IMR-90 (cell line): ENCODE results near the gene PNKD.

Experiments used
- BHLHE40 ChIP-seq: fragments of 150-350 bp; IDR thresholded peaks from 2 replicates; pipeline ENCODE4 v1.6.1; 2016; ENCODE audit warnings: mild to moderate bottlenecking, low read depth, low read length
- CEBPB ChIP-seq: IDR thresholded peaks from 2 replicates; pipeline ENCODE4 v1.6.1; 2012; ENCODE audit warnings: low read depth, low read length, improper control_type of control experiment
- CHD1 ChIP-seq: IDR thresholded peaks from 2 replicates; pipeline ENCODE4 v1.6.1; 2012; ENCODE audit warnings: low read depth, low read length, improper control_type of control experiment
- CTCF ChIP-seq: conservative IDR thresholded peaks from 2 replicates; pipeline ENCODE4 v1.5.1; 2012; ENCODE audit warnings: mild to moderate bottlenecking, low read depth, low read length, improper control_type of control experiment
- ELK1 ChIP-seq: fragments of 150-350 bp; IDR thresholded peaks from 2 replicates; pipeline ENCODE4 v1.6.1; 2016; ENCODE audit warnings: low read depth, mild to moderate bottlenecking, low read length, moderate library complexity, borderline replicate concordance
- MAZ ChIP-seq: IDR thresholded peaks from 2 replicates; pipeline ENCODE4 v1.6.1; 2012; ENCODE audit warnings: low read depth, mild to moderate bottlenecking, low read length, improper control_type of control experiment, moderate library complexity, borderline replicate concordance
- POLR2A ChIP-seq: IDR thresholded peaks from 2 replicates; pipeline ENCODE4 v1.6.1; 2012; ENCODE audit warnings: mild to moderate bottlenecking, low read depth, low read length
- RAD21 ChIP-seq: IDR thresholded peaks from 2 replicates; pipeline ENCODE4 v1.6.1; 2012; ENCODE audit warnings: low read length, improper control_type of control experiment
- RCOR1 ChIP-seq: IDR thresholded peaks from 2 replicates; pipeline ENCODE4 v1.6.1; 2012; ENCODE audit warnings: mild to moderate bottlenecking, low read length, improper control_type of control experiment; ENCODE audit not compliant: insufficient replicate concordance
- RFX5 ChIP-seq: IDR thresholded peaks from 2 replicates; pipeline ENCODE4 v1.8.0; 2012; ENCODE audit warnings: low read depth, mild to moderate bottlenecking, low read length, moderate library complexity
- SMC3 ChIP-seq: fragments of 150-350 bp; IDR thresholded peaks from 2 replicates; pipeline ENCODE4 v1.6.1; 2016; ENCODE audit warnings: low read depth, mild to moderate bottlenecking, antibody characterized with exemption, low read length, moderate library complexity
- TF ChIP-seq, protein P1 (sequence below): fragments of 150-350 bp; IDR thresholded peaks from 2 replicates; pipeline ENCODE4 v1.6.1; 2017; ENCODE audit warnings: mild to moderate bottlenecking, antibody characterized with exemption, low read length, low read depth

DNA sequence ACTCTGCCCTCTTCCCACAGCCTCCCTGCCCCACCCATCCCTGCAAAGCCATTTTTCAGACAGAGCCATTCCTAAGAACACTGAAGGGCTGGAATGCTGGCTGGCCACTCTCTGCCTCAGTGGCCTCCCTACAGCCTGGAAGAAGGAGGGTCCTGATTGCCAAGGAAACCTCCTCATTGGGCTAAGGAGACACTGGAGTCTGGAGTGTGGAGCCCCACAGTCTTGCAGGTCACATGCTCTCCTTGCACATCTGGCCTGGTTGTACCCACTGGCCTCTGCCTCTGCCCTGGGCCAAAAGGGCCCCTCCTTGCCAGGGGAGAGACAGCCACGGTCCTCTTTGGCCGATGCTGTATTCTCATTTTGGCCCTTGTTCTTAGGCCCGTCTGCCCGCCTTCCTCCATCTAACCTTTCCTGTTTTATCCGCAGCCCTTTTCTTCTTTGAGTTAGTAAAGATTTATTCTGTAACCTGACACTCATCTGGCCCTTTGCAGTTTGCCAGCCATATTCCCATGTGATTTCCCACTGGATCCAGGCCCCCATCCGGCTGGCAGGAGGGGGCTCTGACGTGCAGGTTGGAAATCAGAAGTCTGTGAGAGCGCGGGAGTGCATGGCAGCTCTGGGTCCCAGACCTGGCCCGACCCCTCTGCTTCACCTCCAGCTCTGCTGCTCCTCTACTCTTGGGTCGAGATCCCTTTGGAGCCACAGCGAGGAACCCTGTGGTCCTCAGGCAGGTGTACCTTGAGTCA, 75.3 kb downstream of the PNKD start:
- no peak for TF ChIP-seq CTCF
- no peak for TF ChIP-seq BHLHE40
- TF ChIP-seq SMC3: no peak
- TF ChIP-seq RCOR1: no peak
- TF ChIP-seq POLR2A: no peak
- TF ChIP-seq, protein P1, sequence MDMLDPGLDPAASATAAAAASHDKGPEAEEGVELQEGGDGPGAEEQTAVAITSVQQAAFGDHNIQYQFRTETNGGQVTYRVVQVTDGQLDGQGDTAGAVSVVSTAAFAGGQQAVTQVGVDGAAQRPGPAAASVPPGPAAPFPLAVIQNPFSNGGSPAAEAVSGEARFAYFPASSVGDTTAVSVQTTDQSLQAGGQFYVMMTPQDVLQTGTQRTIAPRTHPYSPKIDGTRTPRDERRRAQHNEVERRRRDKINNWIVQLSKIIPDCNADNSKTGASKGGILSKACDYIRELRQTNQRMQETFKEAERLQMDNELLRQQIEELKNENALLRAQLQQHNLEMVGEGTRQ: no peak
- TF ChIP-seq CEBPB: no peak
- TF ChIP-seq ELK1: no peak
- TF ChIP-seq CHD1: no peak
- TF ChIP-seq RAD21: no peak
- TF ChIP-seq RFX5: no peak
- no peak for TF ChIP-seq MAZ
